Nephron (organoid): ENCODE measurements around the gene NDUFB8.

Source experiments
- H3K27ac Mint-ChIP-seq, 3 experiments: 2 replicates each; pipeline ENCODE4 v1.8.0; 2020; ENCODE audit warnings: mixed read lengths in 3 of 3, mild to moderate bottlenecking in 2 of 3, moderate library complexity in 1 of 3
- H3K27me3 Mint-ChIP-seq: 2 replicates; pipeline ENCODE4 v1.8.0; 2021; ENCODE audit warnings: low read depth, mild to moderate bottlenecking, moderate library complexity, mixed read lengths
- H3K36me3 Mint-ChIP-seq: 2 replicates; pipeline ENCODE4 v1.8.0; 2020; ENCODE audit warnings: low read depth, mixed read lengths
- H3K4me1 Mint-ChIP-seq: 2 replicates; pipeline ENCODE4 v1.8.0; 2020; ENCODE audit warnings: mixed read lengths
- H3K4me3 Mint-ChIP-seq, 3 experiments: 2 replicates each; pipeline ENCODE4 v1.8.0; 2020; ENCODE audit warnings: mild to moderate bottlenecking in 3 of 3, mixed read lengths in 3 of 3, moderate library complexity in 2 of 3
- H3K9me3 Mint-ChIP-seq: 2 replicates; pipeline ENCODE4 v1.8.0; 2020; ENCODE audit warnings: mixed read lengths
- TF ChIP-seq, protein P1 (sequence below), 3 experiments: fragments of 200-600 bp; sonication (generic); IDR thresholded peaks; one replicate each; pipeline ENCODE4 v1.5.0; 2021; ENCODE audit warnings: antibody characterized with exemption in 3 of 3; ENCODE audit not compliant: unreplicated experiment in 3 of 3

Gene NDUFB8

DNA sequence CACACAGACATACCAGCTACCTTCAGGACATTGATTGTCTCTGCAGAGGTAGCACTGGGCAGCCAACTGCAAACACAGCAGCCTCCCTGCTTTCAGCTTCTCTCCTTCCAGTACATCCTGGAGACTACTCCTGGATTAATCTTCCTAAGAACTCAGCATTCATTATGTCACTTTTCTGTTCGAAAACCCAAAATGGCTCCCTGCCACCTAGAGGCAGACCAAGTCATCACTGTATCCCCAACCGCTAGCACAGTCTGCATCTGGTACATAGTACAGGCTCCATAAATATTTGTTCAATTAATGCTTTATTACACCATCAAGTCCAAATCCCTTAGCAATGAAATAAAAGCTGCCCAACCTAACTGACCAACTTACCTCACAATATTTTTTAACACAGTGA lies 5.0 kb downstream of the NDUFB8 start:
- Mint-ChIP-seq H3K4me3 (no peak overlapping the region), H3K9me3 (no peaks in the 10 kb centered on the region), H3K4me1 (peaks cover 9% of the 10 kb centered on the region), H3K36me3 (peaks cover 38% of the 10 kb centered on the region), H3K27ac (no peak overlapping the region), H3K27me3 (peaks cover 23% of the 10 kb centered on the region)
- TF ChIP-seq, protein P1, sequence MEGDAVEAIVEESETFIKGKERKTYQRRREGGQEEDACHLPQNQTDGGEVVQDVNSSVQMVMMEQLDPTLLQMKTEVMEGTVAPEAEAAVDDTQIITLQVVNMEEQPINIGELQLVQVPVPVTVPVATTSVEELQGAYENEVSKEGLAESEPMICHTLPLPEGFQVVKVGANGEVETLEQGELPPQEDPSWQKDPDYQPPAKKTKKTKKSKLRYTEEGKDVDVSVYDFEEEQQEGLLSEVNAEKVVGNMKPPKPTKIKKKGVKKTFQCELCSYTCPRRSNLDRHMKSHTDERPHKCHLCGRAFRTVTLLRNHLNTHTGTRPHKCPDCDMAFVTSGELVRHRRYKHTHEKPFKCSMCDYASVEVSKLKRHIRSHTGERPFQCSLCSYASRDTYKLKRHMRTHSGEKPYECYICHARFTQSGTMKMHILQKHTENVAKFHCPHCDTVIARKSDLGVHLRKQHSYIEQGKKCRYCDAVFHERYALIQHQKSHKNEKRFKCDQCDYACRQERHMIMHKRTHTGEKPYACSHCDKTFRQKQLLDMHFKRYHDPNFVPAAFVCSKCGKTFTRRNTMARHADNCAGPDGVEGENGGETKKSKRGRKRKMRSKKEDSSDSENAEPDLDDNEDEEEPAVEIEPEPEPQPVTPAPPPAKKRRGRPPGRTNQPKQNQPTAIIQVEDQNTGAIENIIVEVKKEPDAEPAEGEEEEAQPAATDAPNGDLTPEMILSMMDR (IDR thresholded peaks at IDR 0.05; ENCODE audit: unreplicated experiment in 3 of 3), result no peak

DNA sequence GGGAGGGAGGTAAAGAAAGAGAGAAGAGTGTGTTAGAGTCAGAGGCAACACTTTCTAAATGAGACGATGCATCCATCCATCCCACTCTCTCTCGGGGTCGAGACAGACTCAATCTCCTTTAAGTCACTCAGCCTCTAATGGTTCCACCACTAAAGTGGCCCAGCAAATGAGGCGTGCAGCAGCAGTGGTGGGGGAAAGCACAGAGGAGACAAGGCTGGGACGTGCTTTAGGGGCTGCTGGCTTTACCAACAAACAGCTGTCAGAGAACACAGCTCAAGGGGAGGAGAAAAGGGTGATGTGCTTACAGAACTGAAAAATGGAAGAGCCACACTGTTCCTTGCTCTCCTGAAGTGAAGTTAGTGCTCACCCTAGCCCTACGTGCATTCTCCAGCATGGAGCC lies 5.5 kb downstream of the NDUFB8 start:
- Mint-ChIP-seq H3K4me1 (peaks cover 6% of the 10 kb centered on the region), H3K27me3 (peaks cover 26% of the 10 kb centered on the region), H3K27ac (no peak overlapping the region), H3K4me3 (no peak overlapping the region), H3K36me3 (peaks cover 38% of the 10 kb centered on the region), H3K9me3 (no peaks in the 10 kb centered on the region)
- TF ChIP-seq, protein P1 (IDR thresholded peaks at IDR 0.05; ENCODE audit: unreplicated experiment in 3 of 3), result no peak

GRCh38 chr10:100522945-100523344 lies 6.7 kb downstream of the NDUFB8 start:
- Mint-ChIP-seq H3K36me3 (peaks cover 38% of the 10 kb centered on the region), H3K27ac (no peak overlapping the region), H3K4me3 (no peak overlapping the region), H3K4me1 (peaks cover 5% of the 10 kb centered on the region), H3K9me3 (no peaks in the 10 kb centered on the region), H3K27me3 (peaks cover 35% of the 10 kb centered on the region)
- TF ChIP-seq, protein P1 (IDR thresholded peaks at IDR 0.05; ENCODE audit: unreplicated experiment in 3 of 3), result no peak

GRCh38 chr10:100522107-100522801 lies 7.4 kb downstream of the NDUFB8 start:
- Mint-ChIP-seq H3K27ac (no peak overlapping the region), H3K27me3 (peaks cover 35% of the 10 kb centered on the region), H3K4me1 (peaks cover 5% of the 10 kb centered on the region), H3K36me3 (peaks cover 38% of the 10 kb centered on the region), H3K4me3 (no peak overlapping the region), H3K9me3 (no peaks in the 10 kb centered on the region)
- TF ChIP-seq, protein P1 (IDR thresholded peaks at IDR 0.05; ENCODE audit: unreplicated experiment in 3 of 3), result no peak

- Mint-ChIP-seq H3K27me3 (peaks cover 40% of the 10 kb centered on the region), H3K9me3 (no peaks in the 10 kb centered on the region), H3K27ac (no peak overlapping the region), H3K4me1 (peaks cover 5% of the 10 kb centered on the region), H3K36me3 (peaks cover 33% of the 10 kb centered on the region), H3K4me3 (peak overlapping the region in 1 of 3 experiments; percentile 44)
- TF ChIP-seq, protein P1 (IDR thresholded peaks at IDR 0.05; ENCODE audit: unreplicated experiment in 3 of 3), result no peak
These were observed 8.9 kb downstream of the NDUFB8 start for GRCh38 chr10:100520811-100521210.
